NCI-H128 (cell line): Measurements from ENCODE around the gene ELOA.
"Not testable (repeated sequence)": the region's sequence is repeated elsewhere in the genome, so short reads cannot be mapped to it uniquely, and the experiment has no call there.

Experiments
- DNase-seq: peaks from one replicate; lab custom pipeline; 2025; ENCODE audit not compliant: unreplicated experiment; lab: John Stamatoyannopoulos, UW

The ELOA gene

GRCh38 chr1:23732363-23733224 is 10.7 kb upstream of the ELOA start:
- no peak for DNase-seq

GRCh38 chr1:23733281-23733680 is 10.0 kb upstream of the ELOA start:
- not testable (repeated sequence) for DNase-seq

GRCh38 chr1:23736437-23737134 is 6.7 kb upstream of the ELOA start:
- no peak for DNase-seq

GRCh38 chr1:23741609-23742008 is 1.7 kb upstream of the ELOA start:
- no peak for DNase-seq

GRCh38 chr1:23742670-23743286 is 493 bp upstream of the ELOA start:
- no peak for DNase-seq

- DNase-seq, result no peak
These were observed 2.2 kb downstream of the ELOA start for GRCh38 chr1:23745515-23745914.

GRCh38 chr1:23748016-23748415 is 4.7 kb downstream of the ELOA start:
- DNase-seq, result no peak

- no peak for DNase-seq
These were observed 8.0 kb downstream of the ELOA start for GRCh38 chr1:23751050-23751814.

GRCh38 chr1:23751815-23752200 is 8.5 kb downstream of the ELOA start:
- no peak for DNase-seq

GRCh38 chr1:23752909-23753308 is 9.6 kb downstream of the ELOA start:
- no peak for DNase-seq

GRCh38 chr1:23756676-23757075 is 13.4 kb downstream of the ELOA start:
- no peak for DNase-seq

GRCh38 chr1:23757812-23758211 is 14.5 kb downstream of the ELOA start:
- DNase-seq, result no peak

GRCh38 chr1:23759277-23759676 is 16.0 kb downstream of the ELOA start:
- no peak for DNase-seq

- DNase-seq, result no peak
These were observed 19.8 kb downstream of the ELOA start for GRCh38 chr1:23763041-23763577.

GRCh38 chr1:23768733-23769132 is 25.5 kb downstream of the ELOA start:
- DNase-seq, result no peak

GRCh38 chr1:23772049-23772853 is 29.0 kb downstream of the ELOA start:
- DNase-seq, result peak; percentile 77

- DNase-seq, result no peak
These were observed 29.6 kb downstream of the ELOA start for GRCh38 chr1:23772854-23773242.

GRCh38 chr1:23774174-23774880 is 31.1 kb downstream of the ELOA start:
- no peak for DNase-seq

GRCh38 chr1:23776217-23776616 is 32.9 kb downstream of the ELOA start:
- no peak for DNase-seq
